GM23248 (cell line): Measurements from ENCODE around the gene HDAC4.

Experiments used
- EZH2 ChIP-seq: fragments of 200-600 bp; sonication (generic); IDR thresholded peaks from 2 replicates; pipeline ENCODE4 v1.6.1; 2018; ENCODE audit warnings: antibody characterized with exemption, mild to moderate bottlenecking; ENCODE audit not compliant: insufficient read depth, poor library complexity, severe bottlenecking
- EZH2phosphoT487 ChIP-seq: fragments of 200-600 bp; sonication (generic); IDR thresholded peaks from 2 replicates; pipeline ENCODE4 v1.6.1; 2018; ENCODE audit warnings: antibody characterized with exemption, moderate library complexity, mild to moderate bottlenecking, low read depth; ENCODE audit not compliant: insufficient read depth

DNA sequence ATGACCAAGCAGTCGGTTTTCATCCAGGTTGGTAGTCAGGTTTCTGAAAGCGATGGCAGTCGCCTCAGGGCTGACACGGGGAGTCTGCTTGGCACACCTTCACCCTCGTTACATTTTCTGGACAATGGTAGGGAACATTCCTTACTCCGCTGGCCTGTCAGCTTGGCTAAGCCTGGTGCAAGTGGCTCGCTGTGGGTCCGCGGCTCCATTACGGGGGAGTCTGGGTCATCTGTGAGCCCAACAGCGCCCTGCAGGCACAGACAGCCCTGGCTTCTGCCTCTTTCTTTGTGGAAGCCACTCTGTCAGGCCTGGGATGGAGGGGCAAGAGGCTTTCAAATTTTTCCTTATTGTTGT, 95.6 kb downstream of the HDAC4 start:
- TF ChIP-seq EZH2phosphoT487 (no peak), EZH2 (no peak)
